Neural crest cell (in vitro differentiated cells): Measurements from ENCODE around the gene GMDS. TPM values are rescaled to one million over a fixed set of nuclear protein-coding genes. Genes with fewer than 3 reads are reported as not detected.

Source experiments
- DNase-seq: peaks from one replicate; pipeline ENCODE4 v3.0.0; 2021; ENCODE audit warnings: low read depth, mixed read lengths, low spot score
- H3K27ac Mint-ChIP-seq: one replicate; pipeline ENCODE4 v1.8.0; 2021; ENCODE audit warnings: mild to moderate bottlenecking, mixed read lengths; ENCODE audit not compliant: unreplicated experiment
- H3K27me3 Mint-ChIP-seq: 2 replicates; pipeline ENCODE4 v1.8.0; 2021; ENCODE audit warnings: low read depth, mild to moderate bottlenecking, mixed read lengths
- H3K36me3 Mint-ChIP-seq: 2 replicates; pipeline ENCODE4 v1.8.0; 2021; ENCODE audit warnings: low read depth, mild to moderate bottlenecking, mixed read lengths
- H3K4me1 Mint-ChIP-seq: 2 replicates; pipeline ENCODE4 v1.8.0; 2021; ENCODE audit warnings: mixed read lengths
- H3K4me3 Mint-ChIP-seq: one replicate; pipeline ENCODE4 v1.8.0; 2021; ENCODE audit warnings: mild to moderate bottlenecking, mixed read lengths
- H3K9me3 Mint-ChIP-seq: 2 replicates; pipeline ENCODE4 v1.8.0; 2021; ENCODE audit warnings: mixed read lengths
- total RNA-seq: library from RNA; stranded (reverse); gene quantifications from 2 replicates; pipeline ENCODE4 v1.2.1, GENCODE V29; 2021
- TF ChIP-seq, protein P1 (sequence below): fragments of 200-600 bp; sonication (generic); conservative IDR thresholded peaks from 2 replicates; pipeline ENCODE4 v1.5.0; 2021; ENCODE audit warnings: antibody characterized with exemption, mild to moderate bottlenecking

The GMDS gene
- total RNA-seq, 1 donor from 2014 or later = 16.1 TPM

DNA sequence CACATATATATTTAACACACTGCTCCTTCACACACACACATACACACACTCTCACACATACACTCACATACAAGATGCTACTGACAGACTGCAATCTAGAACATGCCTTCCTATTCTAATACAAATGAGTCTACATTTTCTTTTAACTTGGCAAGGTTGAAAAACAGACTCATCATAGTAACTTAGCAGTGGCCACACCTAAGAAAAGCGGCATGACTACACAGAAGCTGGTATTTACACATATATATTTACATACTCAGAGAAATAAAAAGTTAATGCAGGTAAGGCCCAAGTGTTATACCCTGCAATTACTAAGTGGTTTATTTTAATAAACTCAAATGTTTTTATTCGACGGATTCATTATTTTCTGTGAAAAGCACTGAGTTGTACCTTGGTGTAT is 426.4 kb downstream of the GMDS start:
- TF ChIP-seq, protein P1, sequence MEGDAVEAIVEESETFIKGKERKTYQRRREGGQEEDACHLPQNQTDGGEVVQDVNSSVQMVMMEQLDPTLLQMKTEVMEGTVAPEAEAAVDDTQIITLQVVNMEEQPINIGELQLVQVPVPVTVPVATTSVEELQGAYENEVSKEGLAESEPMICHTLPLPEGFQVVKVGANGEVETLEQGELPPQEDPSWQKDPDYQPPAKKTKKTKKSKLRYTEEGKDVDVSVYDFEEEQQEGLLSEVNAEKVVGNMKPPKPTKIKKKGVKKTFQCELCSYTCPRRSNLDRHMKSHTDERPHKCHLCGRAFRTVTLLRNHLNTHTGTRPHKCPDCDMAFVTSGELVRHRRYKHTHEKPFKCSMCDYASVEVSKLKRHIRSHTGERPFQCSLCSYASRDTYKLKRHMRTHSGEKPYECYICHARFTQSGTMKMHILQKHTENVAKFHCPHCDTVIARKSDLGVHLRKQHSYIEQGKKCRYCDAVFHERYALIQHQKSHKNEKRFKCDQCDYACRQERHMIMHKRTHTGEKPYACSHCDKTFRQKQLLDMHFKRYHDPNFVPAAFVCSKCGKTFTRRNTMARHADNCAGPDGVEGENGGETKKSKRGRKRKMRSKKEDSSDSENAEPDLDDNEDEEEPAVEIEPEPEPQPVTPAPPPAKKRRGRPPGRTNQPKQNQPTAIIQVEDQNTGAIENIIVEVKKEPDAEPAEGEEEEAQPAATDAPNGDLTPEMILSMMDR = no peak
- Mint-ChIP-seq H3K27me3 (no peaks in the 10 kb centered on the region), H3K4me1 (peaks cover 24% of the 10 kb centered on the region), H3K36me3 (no peaks in the 10 kb centered on the region), H3K9me3 (no peaks in the 10 kb centered on the region), H3K27ac (no peak overlapping the region), H3K4me3 (no peak overlapping the region)
- DNase-seq = no peak

DNA sequence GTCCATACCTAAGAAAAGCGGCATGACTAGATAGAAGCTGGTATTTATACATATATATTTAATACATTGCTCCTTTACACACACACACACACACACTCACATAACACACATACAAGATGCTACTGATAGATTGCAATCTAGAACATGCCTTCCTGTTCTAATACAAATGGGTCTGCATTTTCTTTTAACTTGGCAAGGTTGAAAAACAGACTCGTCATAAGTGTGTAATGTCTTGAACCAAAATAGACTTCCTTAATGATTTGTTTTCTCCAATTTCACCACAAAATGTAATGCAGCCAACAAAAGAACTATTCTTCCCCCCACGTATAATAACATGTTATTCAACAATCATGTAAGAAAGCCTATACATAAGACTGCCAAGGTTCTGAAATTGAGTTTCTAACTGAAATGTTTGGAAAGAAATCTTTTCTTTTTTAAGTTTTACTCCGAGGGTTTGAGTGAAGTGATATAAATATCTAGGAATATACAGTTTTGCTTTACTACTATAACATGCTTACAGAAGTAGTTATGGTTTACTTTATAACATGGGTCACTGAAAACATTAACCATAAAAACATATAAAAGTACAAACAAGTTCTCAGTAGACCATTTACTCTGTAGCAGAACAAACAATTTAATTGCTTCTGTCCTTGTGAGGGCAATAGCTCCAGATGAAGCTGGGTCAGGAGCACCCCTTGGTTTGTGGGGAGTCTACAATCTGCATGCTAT is 428.2 kb downstream of the GMDS start:
- Mint-ChIP-seq H3K4me1 (peaks cover 21% of the 10 kb centered on the region), H3K4me3 (no peak overlapping the region), H3K36me3 (no peaks in the 10 kb centered on the region), H3K9me3 (no peaks in the 10 kb centered on the region), H3K27me3 (no peaks in the 10 kb centered on the region), H3K27ac (no peak overlapping the region)
- DNase-seq = no peak
- TF ChIP-seq, protein P1 = no peak

DNA sequence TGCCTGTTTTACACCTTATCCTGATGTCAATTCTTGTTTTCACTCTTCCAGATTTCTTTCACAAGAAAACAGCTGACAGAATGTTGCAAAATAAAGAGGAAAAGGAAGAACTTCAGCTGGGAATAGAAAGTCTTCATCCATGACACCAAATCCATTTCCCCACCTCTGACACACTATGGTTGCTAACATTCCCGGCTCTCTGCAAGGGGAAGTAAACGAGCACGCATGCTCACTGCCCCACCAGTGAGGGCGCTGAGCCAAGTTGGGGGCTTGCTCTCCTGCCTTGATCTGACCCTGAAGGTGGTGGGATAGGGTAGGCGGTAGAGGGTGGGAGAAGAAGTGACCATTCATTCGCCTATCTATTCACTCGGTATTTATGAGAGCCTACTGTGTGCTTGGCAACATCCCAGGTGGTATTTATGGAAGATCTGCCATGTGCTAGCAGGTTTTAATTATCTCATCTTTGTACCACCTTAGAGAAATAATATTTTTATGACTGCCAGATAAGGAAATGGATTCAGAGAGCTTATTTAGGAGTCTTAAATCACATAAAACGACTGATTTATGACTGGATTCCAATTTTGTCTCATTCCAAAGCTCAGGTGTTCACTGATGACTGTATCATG is 429.5 kb downstream of the GMDS start:
- H3K27me3 Mint-ChIP-seq = no peaks in the 10 kb centered on the region
- H3K4me1 Mint-ChIP-seq = peaks cover 9% of the 10 kb centered on the region
- TF ChIP-seq, protein P1 = no peak
- DNase-seq = no peak
- no peak overlapping the region for H3K27ac Mint-ChIP-seq
- H3K36me3 Mint-ChIP-seq = no peaks in the 10 kb centered on the region
- H3K4me3 Mint-ChIP-seq = no peak overlapping the region
- no peaks in the 10 kb centered on the region for H3K9me3 Mint-ChIP-seq

DNA sequence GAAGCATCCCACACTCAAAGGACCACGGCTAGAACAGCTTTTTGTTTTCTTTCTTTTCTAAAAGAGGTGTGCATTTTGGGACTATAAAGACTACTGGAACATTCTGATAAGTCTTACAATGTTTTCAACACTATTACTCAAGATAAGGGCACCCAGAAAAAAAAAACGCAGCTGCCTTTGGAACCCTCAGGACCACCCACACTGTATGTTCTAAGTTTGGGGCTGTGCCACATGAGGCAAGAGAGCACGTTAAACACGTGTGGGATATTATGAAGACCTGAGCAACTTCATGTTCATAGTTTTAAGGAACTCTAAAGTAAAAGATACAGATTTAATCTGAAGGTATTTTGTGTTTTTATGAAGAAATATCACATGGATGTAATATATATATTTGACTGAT is 431.1 kb downstream of the GMDS start:
- Mint-ChIP-seq H3K4me1 (peaks cover 6% of the 10 kb centered on the region), H3K27ac (peak overlapping the region; percentile 22), H3K4me3 (no peak overlapping the region), H3K27me3 (no peaks in the 10 kb centered on the region), H3K9me3 (no peaks in the 10 kb centered on the region), H3K36me3 (no peaks in the 10 kb centered on the region)
- TF ChIP-seq, protein P1 = no peak
- DNase-seq = no peak

DNA sequence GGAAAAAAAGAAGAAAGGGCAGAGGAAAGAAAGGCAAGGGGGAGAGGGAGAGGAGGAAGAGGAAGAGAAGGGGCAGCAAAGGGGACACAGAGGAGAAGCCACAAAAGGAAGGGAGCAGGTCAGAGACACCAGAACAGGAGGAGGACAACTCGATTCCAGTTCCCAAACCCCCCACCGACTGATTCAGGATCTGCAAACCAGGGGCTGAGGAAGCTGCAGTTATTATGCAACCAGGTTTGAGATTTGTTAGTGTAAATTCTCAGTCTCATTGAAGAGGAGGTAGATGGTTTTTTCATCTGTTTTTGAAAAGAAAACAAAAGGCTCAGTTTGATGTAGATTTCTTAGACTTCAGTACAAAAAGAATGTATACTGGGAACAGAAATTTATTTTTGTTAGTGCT is 432.9 kb downstream of the GMDS start:
- H3K27me3 Mint-ChIP-seq = no peaks in the 10 kb centered on the region
- no peak for DNase-seq
- TF ChIP-seq, protein P1 = no peak
- H3K9me3 Mint-ChIP-seq = no peaks in the 10 kb centered on the region
- no peak overlapping the region for H3K27ac Mint-ChIP-seq
- no peaks in the 10 kb centered on the region for H3K36me3 Mint-ChIP-seq
- H3K4me3 Mint-ChIP-seq = no peak overlapping the region
- H3K4me1 Mint-ChIP-seq = peaks cover 6% of the 10 kb centered on the region
